Measurements from ENCODE around the gene FRMD8. TPM values are rescaled to one million over a fixed set of nuclear protein-coding genes. Genes with fewer than 3 reads are reported as not detected.
A peak's percentile ranks its signal among the peaks of the same experiment; 100 is the strongest.

The FRMD8 gene
- total RNA-seq, 3 donors from 2014 or later (not counting 1 experiment from before 2014, with no cell fraction given): 45.6 to 58.4 (median 57.7) TPM

DNA sequence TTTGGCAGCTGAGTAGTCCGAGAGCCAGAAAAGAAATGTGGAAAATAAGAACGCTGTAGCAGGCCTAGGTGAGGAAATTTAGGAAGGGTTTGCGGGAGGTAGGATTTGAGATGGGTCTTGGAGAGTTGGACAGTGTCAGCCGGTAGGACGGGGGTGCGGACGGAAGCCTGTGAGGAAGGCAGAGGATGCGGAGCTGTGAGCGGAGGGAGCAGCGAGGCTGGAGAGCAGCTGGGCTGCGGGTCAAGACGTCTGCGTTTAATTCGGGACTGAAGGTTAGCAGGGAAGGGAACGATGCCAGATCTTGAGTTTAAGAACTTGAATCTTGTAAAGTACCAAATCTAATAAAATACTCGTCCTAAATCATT lies 32.6 kb upstream of the FRMD8 start:
- 73% methylated on average over 16 of the region's 16 CpGs for WGBS (ENCODE audit: insufficient coverage)
- Histone ChIP-seq H3K9me3 (ENCODE audit: control insufficient read depth, insufficient read depth, low read length) (no peaks in the 10 kb centered on the region), H3K27ac (ENCODE audit: low read length) (peak overlapping the region; percentile 44), H3K27me3 (ENCODE audit: control insufficient read depth, insufficient read depth, low read length) (no peaks in the 10 kb centered on the region), H3K4me3 (ENCODE audit: low read length) (peak overlapping the region; percentile 49), H3K4me1 (ENCODE audit: control insufficient read depth, insufficient read depth, low read length) (peaks cover 19% of the 10 kb centered on the region), H3K36me3 (ENCODE audit: control insufficient read depth, insufficient read depth, low read length) (peaks cover 26% of the 10 kb centered on the region)
- H3K36me3 Mint-ChIP-seq: no peaks in the 10 kb centered on the region
- TF ChIP-seq, protein P1, sequence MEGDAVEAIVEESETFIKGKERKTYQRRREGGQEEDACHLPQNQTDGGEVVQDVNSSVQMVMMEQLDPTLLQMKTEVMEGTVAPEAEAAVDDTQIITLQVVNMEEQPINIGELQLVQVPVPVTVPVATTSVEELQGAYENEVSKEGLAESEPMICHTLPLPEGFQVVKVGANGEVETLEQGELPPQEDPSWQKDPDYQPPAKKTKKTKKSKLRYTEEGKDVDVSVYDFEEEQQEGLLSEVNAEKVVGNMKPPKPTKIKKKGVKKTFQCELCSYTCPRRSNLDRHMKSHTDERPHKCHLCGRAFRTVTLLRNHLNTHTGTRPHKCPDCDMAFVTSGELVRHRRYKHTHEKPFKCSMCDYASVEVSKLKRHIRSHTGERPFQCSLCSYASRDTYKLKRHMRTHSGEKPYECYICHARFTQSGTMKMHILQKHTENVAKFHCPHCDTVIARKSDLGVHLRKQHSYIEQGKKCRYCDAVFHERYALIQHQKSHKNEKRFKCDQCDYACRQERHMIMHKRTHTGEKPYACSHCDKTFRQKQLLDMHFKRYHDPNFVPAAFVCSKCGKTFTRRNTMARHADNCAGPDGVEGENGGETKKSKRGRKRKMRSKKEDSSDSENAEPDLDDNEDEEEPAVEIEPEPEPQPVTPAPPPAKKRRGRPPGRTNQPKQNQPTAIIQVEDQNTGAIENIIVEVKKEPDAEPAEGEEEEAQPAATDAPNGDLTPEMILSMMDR (IDR thresholded peaks at IDR 0.05): no peak
- no peak for ATAC-seq
- H3K27ac Mint-ChIP-seq: peak overlapping the region; percentile 79 to 94
- peak overlapping the region; percentile 81 for H3K4me3 Mint-ChIP-seq
- intact Hi-C loops (cut with micrococcal nuclease): loop anchor here (1.0 to 10.0 kb wide), 2 partner anchors 21 to 431 kb away; partner anchors contain the start of genes AP5B1, DPF2 and OVOL1
- H3K4me1 Mint-ChIP-seq: peaks cover 15 to 20% of the 10 kb centered on the region in 2 donors
- no peaks in the 10 kb centered on the region for H3K27me3 Mint-ChIP-seq (ENCODE audit: low read depth in 2 of 2)
- no peaks in the 10 kb centered on the region for H3K9me3 Mint-ChIP-seq
- DNase-seq: no peak

DNA sequence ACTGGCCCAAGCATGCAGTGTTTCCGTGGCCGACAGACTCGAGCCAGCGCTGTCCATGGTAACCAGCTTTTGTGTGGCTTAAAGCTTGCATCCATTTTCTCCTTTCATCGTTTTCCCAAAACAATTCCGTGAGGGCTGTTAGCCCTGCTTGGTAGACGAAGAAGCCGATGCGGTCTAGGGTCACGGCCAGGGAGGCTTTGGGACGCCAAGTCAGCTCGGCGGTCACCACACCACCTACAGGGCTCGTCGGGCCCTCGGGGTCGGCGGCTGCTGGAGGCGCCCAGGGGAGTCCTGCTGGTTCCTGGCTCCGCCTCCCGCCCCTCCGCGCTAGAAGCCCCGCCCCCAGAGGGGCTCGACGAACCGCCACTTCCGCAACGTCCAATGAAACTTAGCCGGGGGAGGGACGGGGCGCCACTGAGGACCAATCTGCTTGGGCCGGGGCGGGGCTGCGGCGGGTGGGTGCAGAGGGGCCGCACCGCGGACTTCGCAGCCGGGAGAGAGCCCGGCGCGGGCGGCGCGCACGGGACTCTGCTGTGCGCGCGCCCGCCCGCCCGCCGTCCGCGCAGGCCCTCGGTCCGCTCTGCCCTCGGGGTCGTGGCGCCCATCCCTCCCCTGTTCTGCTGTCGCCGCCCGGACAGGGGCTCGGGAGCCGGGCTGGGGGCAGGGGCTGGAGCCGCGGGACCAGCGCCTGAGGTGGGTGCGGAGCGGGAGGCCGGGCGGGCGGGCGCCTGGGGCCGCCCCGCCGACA lies 32.0 kb upstream of the FRMD8 start, which contains the start of gene TIGD3:
Gene TIGD3 (plus strand): TSS at position 487 of the 748 bp plus-strand sequence. CDS start 1,058 bp downstream, outside the sequence.
- peaks cover 15 to 20% of the 10 kb centered on the region in 2 donors for H3K4me1 Mint-ChIP-seq
- intact Hi-C loops (cut with micrococcal nuclease): loop anchor here (1.0 to 10.0 kb wide), 2 partner anchors 21 to 430 kb away; partner anchors contain the start of genes AP5B1, DPF2 and OVOL1

DNA sequence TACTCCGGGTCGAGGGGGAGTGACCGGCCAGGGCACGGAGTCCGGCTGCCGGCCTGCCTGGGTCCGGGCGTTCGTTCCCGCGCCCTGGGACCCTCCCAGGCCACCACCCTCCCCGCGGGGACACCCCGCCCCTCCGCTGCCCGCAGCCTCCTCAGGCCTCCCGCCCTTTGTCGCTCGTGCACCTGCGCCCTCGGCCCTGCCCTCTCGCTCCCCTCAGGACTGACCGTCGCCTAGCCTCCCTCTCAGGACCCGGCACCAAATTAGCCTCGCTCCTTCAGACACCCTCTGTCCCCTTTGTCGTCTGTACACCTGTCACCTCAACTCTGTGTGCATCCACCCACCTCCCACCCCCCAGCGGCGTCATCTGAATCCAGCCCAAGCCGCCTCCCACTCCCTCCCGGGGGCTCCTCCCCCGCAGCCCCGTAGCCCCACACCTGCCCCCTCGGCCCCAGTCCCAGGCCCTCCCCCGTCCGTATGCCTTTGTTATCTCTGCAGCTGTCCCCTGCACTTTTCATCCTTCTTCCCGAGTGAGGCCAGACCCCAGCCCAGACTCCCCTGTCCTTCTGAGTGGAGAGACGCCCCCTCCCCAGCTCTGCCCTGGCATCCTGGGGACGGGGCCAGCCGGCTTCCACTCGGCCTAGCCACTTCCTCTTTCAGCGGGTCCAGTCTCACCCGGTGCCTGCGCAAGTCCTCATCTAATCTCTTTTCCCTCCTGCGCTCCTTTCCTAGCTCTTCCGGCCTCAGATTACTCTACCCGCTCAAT lies 31.2 kb upstream of the FRMD8 start:
- DNase-seq: peak; percentile 36 to 76
- H3K27ac ChIP-seq (ENCODE audit: low read length): no peak overlapping the region

More for the DNA sequence above, 32.0 kb upstream of the FRMD8 start, which contains the start of gene TIGD3:
- peak within 1 kb of the TSS; percentile 79 to 94 for H3K27ac Mint-ChIP-seq
- Histone ChIP-seq H3K4me3 (ENCODE audit: low read length) (peak within 1 kb of the TSS; percentile 49), H3K27me3 (ENCODE audit: control insufficient read depth, insufficient read depth, low read length) (no peaks in the 10 kb centered on the region), H3K36me3 (ENCODE audit: control insufficient read depth, insufficient read depth, low read length) (peaks cover 22% of the 10 kb centered on the region), H3K9me3 (ENCODE audit: control insufficient read depth, insufficient read depth, low read length) (no peaks in the 10 kb centered on the region), H3K27ac (ENCODE audit: low read length) (peak within 1 kb of the TSS; percentile 44), H3K4me1 (ENCODE audit: control insufficient read depth, insufficient read depth, low read length) (peaks cover 19% of the 10 kb centered on the region)
- peak; percentile 96 to 99 (median 97) for ATAC-seq
- H3K36me3 Mint-ChIP-seq: no peaks in the 10 kb centered on the region
- no peaks in the 10 kb centered on the region for H3K27me3 Mint-ChIP-seq (ENCODE audit: low read depth in 2 of 2)
- DNase-seq: peak; percentile 96 to 97
- TF ChIP-seq, protein P1 (IDR thresholded peaks at IDR 0.05): no peak
- no peaks in the 10 kb centered on the region for H3K9me3 Mint-ChIP-seq
- under 1% methylated on average over 79 of the region's 79 CpGs for WGBS (ENCODE audit: insufficient coverage)
- peak within 1 kb of the TSS; percentile 92 for H3K4me3 Mint-ChIP-seq

More for the DNA sequence above, 31.2 kb upstream of the FRMD8 start:
- Histone ChIP-seq H3K9me3 (ENCODE audit: control insufficient read depth, insufficient read depth, low read length) (no peaks in the 10 kb centered on the region), H3K4me1 (ENCODE audit: control insufficient read depth, insufficient read depth, low read length) (peaks cover 19% of the 10 kb centered on the region), H3K36me3 (ENCODE audit: control insufficient read depth, insufficient read depth, low read length) (peaks cover 19% of the 10 kb centered on the region), H3K4me3 (ENCODE audit: low read length) (peak overlapping the region; percentile 49), H3K27me3 (ENCODE audit: control insufficient read depth, insufficient read depth, low read length) (no peaks in the 10 kb centered on the region)
- no peaks in the 10 kb centered on the region for H3K9me3 Mint-ChIP-seq
- TF ChIP-seq, protein P1 (IDR thresholded peaks at IDR 0.05): no peak
- no peaks in the 10 kb centered on the region for H3K36me3 Mint-ChIP-seq
- 1% methylated on average over 47 of the region's 47 CpGs for WGBS (ENCODE audit: insufficient coverage)
- H3K4me1 Mint-ChIP-seq: peaks cover 15 to 20% of the 10 kb centered on the region in 2 donors
- intact Hi-C loops (cut with micrococcal nuclease): loop anchor here (10.0 kb wide), 1 partner anchor 430 kb away; the partner anchor contains the start of genes AP5B1 and OVOL1
- peak overlapping the region; percentile 92 for H3K4me3 Mint-ChIP-seq
- no peaks in the 10 kb centered on the region for H3K27me3 Mint-ChIP-seq (ENCODE audit: low read depth in 2 of 2)
- H3K27ac Mint-ChIP-seq: peak overlapping the region; percentile 11 to 94
- ATAC-seq: peak; percentile 21 to 38 (median 30)

Data from natural killer cell (primary cell).